Measurements from ENCODE around the gene CFAP77.

- TF ChIP-seq FOS (IDR thresholded peaks at IDR 0.05; ENCODE audit: borderline replicate concordance, extremely low read depth, insufficient read length) (no peak), NKRF (conservative IDR thresholded peaks at IDR 0.05) (no peak), EZH2 (IDR thresholded peaks at IDR 0.05; ENCODE audit: borderline replicate concordance, control insufficient read depth, low read depth, low read length) (no peak)
Measured at GRCh38 chr9:132489536-132489935, 79.5 kb downstream of the CFAP77 start.
